ENCODE measurements around the gene CD6. TPM values are rescaled to one million over a fixed set of nuclear protein-coding genes. Genes with fewer than 3 reads are reported as not detected.

Gene CD6, protein sequence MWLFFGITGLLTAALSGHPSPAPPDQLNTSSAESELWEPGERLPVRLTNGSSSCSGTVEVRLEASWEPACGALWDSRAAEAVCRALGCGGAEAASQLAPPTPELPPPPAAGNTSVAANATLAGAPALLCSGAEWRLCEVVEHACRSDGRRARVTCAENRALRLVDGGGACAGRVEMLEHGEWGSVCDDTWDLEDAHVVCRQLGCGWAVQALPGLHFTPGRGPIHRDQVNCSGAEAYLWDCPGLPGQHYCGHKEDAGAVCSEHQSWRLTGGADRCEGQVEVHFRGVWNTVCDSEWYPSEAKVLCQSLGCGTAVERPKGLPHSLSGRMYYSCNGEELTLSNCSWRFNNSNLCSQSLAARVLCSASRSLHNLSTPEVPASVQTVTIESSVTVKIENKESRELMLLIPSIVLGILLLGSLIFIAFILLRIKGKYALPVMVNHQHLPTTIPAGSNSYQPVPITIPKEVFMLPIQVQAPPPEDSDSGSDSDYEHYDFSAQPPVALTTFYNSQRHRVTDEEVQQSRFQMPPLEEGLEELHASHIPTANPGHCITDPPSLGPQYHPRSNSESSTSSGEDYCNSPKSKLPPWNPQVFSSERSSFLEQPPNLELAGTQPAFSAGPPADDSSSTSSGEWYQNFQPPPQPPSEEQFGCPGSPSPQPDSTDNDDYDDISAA
- total RNA-seq = not detected in 2 replicates

GRCh38 chr11:60971520-60971919 lies at the start of gene CD6:
TSS of gene CD6 (plus strand) at chr11:60971680. CDS start at chr11:60971866, 186 bp downstream.

GRCh38 chr11:60924110-60924905 lies 47.2 kb upstream of the CD6 start, which contains the start of gene TMEM132A:
TSS of gene TMEM132A (plus strand) at chr11:60924460. CDS start at chr11:60924634, 174 bp downstream.

DNA sequence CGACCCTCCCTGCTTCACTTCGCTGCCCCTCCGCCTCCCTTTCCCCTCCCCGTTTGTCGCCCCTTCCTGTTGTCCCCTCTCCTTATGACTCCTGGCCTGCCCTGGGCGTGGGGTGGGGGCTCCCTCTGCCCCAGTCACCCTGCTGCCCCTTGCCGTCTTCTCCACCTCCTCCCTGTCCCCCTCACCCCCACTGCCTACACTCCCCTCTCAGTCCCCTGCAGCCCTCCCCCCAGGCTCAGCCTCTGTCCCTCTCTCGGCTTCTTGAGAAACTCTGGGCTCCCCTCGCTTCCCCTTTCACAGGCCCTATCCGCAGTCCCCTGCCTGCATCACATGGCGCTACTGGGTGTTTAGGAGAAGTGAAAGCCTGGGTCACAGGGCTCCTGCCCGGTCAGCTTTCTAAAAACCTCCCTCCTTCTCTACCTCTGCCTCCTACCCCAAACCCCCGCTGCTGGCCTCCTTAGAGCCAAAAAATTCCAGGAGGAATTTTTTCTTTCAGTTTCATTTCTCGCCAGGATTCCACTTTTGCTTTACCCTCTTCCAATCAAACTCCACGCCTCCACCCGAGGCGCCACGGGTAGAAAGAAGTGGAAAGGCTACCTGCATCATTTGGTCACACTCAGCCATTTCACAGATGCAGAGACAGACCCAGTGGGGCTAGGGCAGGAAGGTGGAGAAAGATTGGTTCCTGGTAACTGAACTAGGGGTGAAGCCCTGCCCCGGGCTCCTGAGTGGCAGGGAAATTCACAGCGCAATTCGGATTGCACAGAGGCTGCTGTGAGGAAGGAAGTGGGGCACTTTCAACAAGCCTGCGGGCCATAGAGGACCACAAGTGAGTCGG lies 19.4 kb upstream of the CD6 start, which contains the start of gene SLC15A3:
TSS of gene SLC15A3 (minus strand) at position 273 of the 838 bp plus-strand sequence. CDS start 625 bp downstream, outside the sequence.

Other genes with a start within 250 kb of the CD6 start
- gene MS4A18, start 247.0 kb upstream of the CD6 start, total RNA-seq = not detected in 2 replicates
- not detected in 2 replicates for gene MS4A15, start 214.8 kb upstream of the CD6 start, total RNA-seq
- gene MS4A10, start 186.3 kb upstream of the CD6 start, total RNA-seq = not detected in 2 replicates
- 1.2 and 3.3 TPM in 2 replicates for gene CCDC86, start 129.6 kb upstream of the CD6 start, total RNA-seq
- 0.16 and 1.5 TPM in 2 replicates for gene PTGDR2, start 115.7 kb upstream of the CD6 start, total RNA-seq
- gene ZP1, start 104.1 kb upstream of the CD6 start, total RNA-seq = 0.32 TPM in 1 of 2 replicates, not detected in the other
- 29.6 and 32.6 TPM in 2 replicates for gene PRPF19, start 65.1 kb upstream of the CD6 start, total RNA-seq
- gene TMEM109, start 57.5 kb upstream of the CD6 start, total RNA-seq = 17.7 and 23.8 TPM in 2 replicates
- gene TMEM132A, start 47.2 kb upstream of the CD6 start, total RNA-seq = 9.0 and 10.7 TPM in 2 replicates
- 11.0 and 22.6 TPM in 2 replicates for gene SLC15A3, start 19.5 kb upstream of the CD6 start, total RNA-seq
- not detected in 2 replicates for gene CD5, start 130.8 kb downstream of the CD6 start, total RNA-seq
- gene VPS37C, start 189.7 kb downstream of the CD6 start, total RNA-seq = 5.4 and 5.8 TPM in 2 replicates
- 1.6 and 3.9 TPM in 2 replicates for gene PGA3, start 231.8 kb downstream of the CD6 start, total RNA-seq

Data from bronchial smooth muscle cell (primary cell).